ENCODE data around the gene WFDC2.

The WFDC2 gene

GRCh38 chr20:45497971-45498494 lies 28.5 kb downstream of the WFDC2 start:
- DNase-seq (ENCODE audit: low spot score): no peak

DNA sequence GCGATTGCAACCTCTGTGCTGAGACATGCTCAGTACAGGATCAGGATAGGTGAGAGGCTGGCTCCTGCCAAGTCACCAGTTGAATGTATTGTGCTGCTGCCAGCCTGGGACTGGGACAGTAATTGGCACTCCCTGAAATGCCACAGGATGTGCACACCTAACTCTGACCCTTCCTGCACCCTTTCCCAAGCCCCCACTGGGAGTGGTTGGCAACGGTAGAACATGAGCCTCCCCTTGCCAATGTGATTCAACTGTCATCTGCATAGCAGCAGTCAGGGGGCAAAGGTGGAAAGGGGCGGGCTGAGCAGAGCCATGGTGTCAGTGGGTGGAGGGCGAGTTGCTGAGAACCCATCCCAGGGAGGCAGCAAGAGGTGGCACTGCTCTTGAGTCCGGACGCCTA lies 30.5 kb downstream of the WFDC2 start:
- no peak for DNase-seq (ENCODE audit: low spot score)

- no peak for DNase-seq (ENCODE audit: low spot score)
Observed at GRCh38 chr20:45501600-45501999, 32.0 kb downstream of the WFDC2 start.

GRCh38 chr20:45502561-45502960 lies 33.0 kb downstream of the WFDC2 start:
- DNase-seq (ENCODE audit: low spot score): no peak

- DNase-seq (ENCODE audit: low spot score): no peak
Observed at GRCh38 chr20:45503403-45503802, 33.9 kb downstream of the WFDC2 start.

GRCh38 chr20:45506398-45506797 lies 36.8 kb downstream of the WFDC2 start:
- DNase-seq (ENCODE audit: low spot score): no peak

- DNase-seq (ENCODE audit: low spot score): no peak
Observed at GRCh38 chr20:45507011-45507820, 37.7 kb downstream of the WFDC2 start.

DNA sequence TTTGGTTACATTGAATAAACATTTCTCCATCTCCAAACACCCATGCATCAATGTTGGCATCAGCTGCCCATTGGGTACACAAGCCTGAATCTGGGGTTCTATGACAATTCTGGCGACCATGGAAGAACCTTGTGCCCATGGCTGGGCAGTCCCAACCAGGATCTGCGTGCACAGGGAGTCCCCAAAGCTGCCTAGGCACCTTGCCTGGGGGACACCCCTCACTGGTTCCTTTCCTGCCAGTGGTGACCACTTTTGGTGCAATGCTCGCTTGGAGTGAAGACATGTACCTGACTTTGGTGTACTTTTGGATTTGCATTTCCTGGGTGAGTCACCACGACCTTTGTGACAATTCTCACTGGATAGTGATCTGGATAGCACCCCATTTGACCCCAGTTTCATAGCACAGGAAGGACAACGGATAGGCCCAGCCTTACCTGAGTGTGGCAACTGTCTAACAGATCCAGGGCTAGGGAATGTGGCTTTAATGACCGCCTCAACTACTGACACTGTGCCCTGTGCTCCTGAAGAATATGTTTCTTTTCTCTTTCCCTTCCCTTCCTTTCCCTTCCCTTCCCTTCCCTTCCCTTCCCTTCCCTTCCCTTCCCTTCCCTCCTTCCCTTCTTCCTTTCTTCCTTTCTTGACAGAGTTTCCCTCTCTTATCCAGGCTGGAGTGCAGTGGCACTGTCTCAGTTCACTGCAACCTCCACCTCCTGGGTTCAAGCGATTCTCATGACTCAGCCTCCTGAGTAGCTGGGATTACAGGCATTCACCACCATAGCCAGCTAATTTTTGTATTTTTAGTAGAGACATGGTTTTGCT lies 38.7 kb downstream of the WFDC2 start:
- no peak for DNase-seq (ENCODE audit: low spot score)

- no peak for DNase-seq (ENCODE audit: low spot score)
Observed at GRCh38 chr20:45509091-45509490, 39.5 kb downstream of the WFDC2 start.

DNA sequence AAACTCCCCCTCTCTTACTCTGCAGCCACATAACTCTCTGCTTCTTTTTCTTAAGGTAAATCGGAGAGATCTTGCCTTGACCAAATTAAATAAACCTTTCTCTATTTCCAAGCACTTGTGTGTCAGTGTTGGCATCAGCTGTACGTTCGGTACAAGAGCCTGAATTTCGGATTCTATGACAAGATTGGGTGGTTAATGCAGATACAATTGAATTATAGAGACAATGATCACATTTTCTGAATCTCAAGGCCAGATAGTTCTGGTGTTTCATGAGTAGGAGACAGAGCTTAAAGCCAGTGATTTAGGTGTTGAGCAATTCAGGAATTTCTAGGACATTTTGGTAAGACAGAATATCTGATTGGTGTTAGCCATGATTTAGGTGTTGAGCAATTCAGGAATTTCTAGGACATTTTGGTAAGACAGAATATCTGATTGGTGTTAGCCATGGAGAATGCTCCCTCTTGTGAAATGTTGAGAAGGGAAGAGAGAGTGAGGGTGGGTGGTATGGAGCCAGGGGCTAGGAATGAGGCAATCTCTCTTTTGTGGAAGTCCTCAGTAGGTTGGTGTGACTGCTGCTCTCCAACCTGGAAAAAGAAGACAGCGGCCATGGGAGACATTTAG lies 40.8 kb downstream of the WFDC2 start:
- no peak for DNase-seq (ENCODE audit: low spot score)

DNA sequence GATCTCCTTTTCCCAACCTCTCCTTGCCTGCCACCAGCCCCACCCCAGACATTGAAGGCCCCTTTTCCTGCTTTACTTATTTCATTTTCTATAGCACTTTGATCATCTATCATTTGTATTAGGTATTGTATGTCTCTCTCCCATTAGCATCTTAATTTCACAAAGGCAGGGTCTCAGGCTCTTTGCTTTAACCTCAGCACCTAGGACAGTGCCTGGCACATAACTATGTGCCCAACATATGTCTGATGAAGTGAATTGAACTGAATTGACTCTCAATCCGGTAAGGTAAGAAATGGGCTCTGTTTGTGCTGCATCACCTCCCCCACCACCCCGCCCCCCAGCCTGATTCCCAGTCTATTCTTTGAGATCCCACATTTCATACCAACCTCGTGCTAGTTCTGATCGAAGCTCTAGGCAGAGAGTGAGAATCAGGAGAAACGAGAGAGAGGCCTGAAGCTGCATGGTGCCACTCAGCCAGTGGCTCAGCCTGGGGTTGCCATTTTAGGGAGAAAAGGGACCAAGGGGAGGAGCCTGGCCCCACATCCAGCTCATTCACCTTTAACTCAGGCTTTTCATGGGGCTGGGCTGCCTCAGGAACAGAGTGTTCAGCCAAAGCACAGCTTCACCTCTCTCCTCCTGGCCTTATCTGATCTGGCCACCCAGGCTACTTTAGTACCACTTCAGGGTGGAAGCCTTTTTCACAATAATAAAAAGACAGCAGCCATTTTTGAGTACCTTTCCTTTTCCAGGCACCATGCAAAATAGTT lies 45.8 kb downstream of the WFDC2 start, which contains the start of gene SPINT3:
Gene SPINT3, minus strand, starts transcription at position 476 of the 767 bp plus-strand sequence. Its CDS starts 14 bp downstream, at position 462.
- no peak for DNase-seq (ENCODE audit: low spot score)

DNA sequence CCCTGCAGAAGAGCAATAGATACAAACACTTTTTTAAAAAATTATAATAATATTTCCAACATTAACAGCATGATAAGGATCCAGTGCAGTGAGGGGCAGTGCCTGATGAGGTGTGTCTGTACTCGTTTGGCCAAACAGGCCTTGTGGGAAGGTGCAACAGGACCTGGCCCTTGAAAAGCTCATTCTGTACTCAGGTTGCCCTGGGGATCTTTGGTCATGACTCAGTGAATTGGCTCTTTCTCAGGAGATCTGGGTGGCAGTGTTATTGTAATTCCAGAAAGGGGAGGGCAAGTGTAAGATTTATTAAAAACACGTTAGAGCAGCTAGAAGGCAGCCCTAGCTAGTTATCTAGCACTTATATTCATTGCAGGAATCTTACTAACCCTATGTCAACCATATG lies 48.7 kb downstream of the WFDC2 start:
- no peak for DNase-seq (ENCODE audit: low spot score)

DNA sequence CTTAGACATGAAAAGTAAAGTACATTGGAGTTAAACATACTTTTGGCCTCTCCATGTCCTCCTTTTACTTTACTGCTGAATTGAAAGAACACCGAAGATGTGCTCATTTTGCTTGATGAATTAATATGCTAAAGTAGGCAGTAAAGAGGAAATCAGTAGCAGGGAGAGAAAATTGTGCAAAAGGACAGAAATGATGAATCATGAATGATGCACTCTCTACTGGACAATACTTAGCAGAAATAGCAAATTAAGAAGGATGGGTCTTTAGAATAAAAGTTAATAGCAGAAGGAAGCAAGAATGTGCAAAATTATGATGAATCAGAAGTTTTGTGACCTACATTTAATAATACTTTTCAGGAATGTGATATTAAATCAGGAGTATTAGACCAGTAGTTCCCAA lies 54.3 kb downstream of the WFDC2 start:
- DNase-seq (ENCODE audit: low spot score): no peak

DNA sequence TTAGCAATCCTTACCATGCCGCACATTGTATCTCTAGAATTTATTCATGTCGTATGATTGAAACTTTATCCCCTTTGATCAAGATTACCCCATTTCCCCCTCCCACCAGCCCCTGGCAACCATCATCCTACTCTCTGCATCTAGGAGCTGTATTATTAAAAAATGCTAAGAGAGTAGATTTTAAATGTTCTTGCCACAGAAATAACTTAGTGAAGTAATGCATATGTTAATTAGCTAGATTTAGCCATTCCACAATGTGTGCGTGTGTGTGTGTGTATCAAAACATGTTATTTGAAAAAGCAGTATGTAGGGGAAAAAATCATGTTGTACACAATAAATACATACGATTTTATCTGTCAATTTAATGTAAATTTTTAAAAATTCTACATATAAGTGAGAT lies 57.7 kb downstream of the WFDC2 start:
- DNase-seq (ENCODE audit: low spot score): no peak

Measured in CD4-positive, alpha-beta T cell treated with Interleukin-15 for 4 hours (primary cell).